ENCODE data around the gene TLE3. TPM values are rescaled to one million over a fixed set of nuclear protein-coding genes. Genes with fewer than 3 reads are reported as not detected.

TLE3 gene
- total RNA-seq, 1 experiment from 2014 or later, result 98.2 TPM

- Histone ChIP-seq H3K23me2 (ENCODE audit: insufficient read length, low read depth, low read length, poor library complexity, severe bottlenecking) (no peaks in the 10 kb centered on the region), H3K9ac (ENCODE audit: extremely low read depth, insufficient read length, low read length) (no peak overlapping the region), H4K8ac (replicated peaks; ENCODE audit: insufficient read length, low read depth, low read length) (no peak overlapping the region), H4K20me1 (ENCODE audit: control insufficient read depth, insufficient read depth, insufficient read length) (peaks cover 2% of the 10 kb centered on the region), H3K79me2 (ENCODE audit: insufficient read depth, low read length) (no peaks in the 10 kb centered on the region), H3K4me2 (ENCODE audit: insufficient read depth, insufficient read length, low read length) (no peak overlapping the region), H3K27ac (ENCODE audit: insufficient read length, low read depth, low read length) (no peak overlapping the region), H2BK15ac (ENCODE audit: low read depth, low read length) (no peak overlapping the region), H4K5ac (ENCODE audit: insufficient read length, low read depth, low read length) (no peak overlapping the region), H3K56ac (ENCODE audit: insufficient read length, low read depth, low read length) (no peak overlapping the region), H3K27me3 (ENCODE audit: insufficient read depth, low read length) (no peaks in the 10 kb centered on the region), H3K9me3 (ENCODE audit: control insufficient read depth, low read depth, low read length) (no peaks in the 10 kb centered on the region), H3K79me1 (ENCODE audit: insufficient read depth, low read depth, low read length, poor library complexity, severe bottlenecking) (no peaks in the 10 kb centered on the region), H2BK5ac (ENCODE audit: insufficient read length, low read length) (no peak overlapping the region), H3K14ac (ENCODE audit: insufficient read depth, low read length) (no peak overlapping the region), H2BK12ac (ENCODE audit: insufficient read length, low read depth, low read length) (no peak overlapping the region), H2BK20ac (ENCODE audit: low read depth, low read length, poor library complexity, severe bottlenecking) (no peak overlapping the region), H2AK5ac (ENCODE audit: insufficient read length, low read length) (no peak overlapping the region), H4K91ac (ENCODE audit: insufficient read length, low read depth, low read length) (no peak overlapping the region), H2AFZ (ENCODE audit: low read length) (no peak overlapping the region), H3K4me1 (ENCODE audit: insufficient read depth, low read length) (no peaks in the 10 kb centered on the region; the same call in 1 of the 2 replicates), H2BK120ac (ENCODE audit: low read depth, low read length, poor library complexity, severe bottlenecking) (no peak overlapping the region), H3T11ph (ENCODE audit: low read length) (no peak overlapping the region), H3K18ac (ENCODE audit: insufficient read length, low read depth, low read length) (no peak overlapping the region), H3K4ac (ENCODE audit: low read depth, low read length) (no peak overlapping the region), H3K23ac (ENCODE audit: insufficient read length, low read depth, low read length) (no peak overlapping the region)
- Mint-ChIP-seq H3K9me3 (peaks cover 6 to 9% of the 10 kb centered on the region in 2 experiments), H3K36me3 (ENCODE audit: insufficient read depth in 1 of 3, low read depth in 3 of 3) (peaks cover 0 to 9% (median 3%) of the 10 kb centered on the region in 3 experiments; a peak in 3 of 7 replicates), H3K27me3 (ENCODE audit: low read depth) (peaks cover 3% of the 10 kb centered on the region), H3K4me1 (peaks cover 27 to 39% of the 10 kb centered on the region in 2 experiments), H3K27ac (no peak overlapping the region; a peak in 1 of 7 replicates), H3K4me3 (no peak overlapping the region)
- DNase-seq, result no peak
- no CpG with 5 or more reads among the region's 5 CpGs for WGBS (ENCODE audit: extremely low coverage, insufficient read length, low lambda C conversion rate)
- no peak for TF ChIP-seq CTCF (conservative IDR thresholded peaks at IDR 0.05)
Observed at GRCh38 chr15:70026991-70027390, 70.7 kb downstream of the TLE3 start.

Data from H9 (cell line).